ENCODE measurements around the gene SERPINA5. TPM values are rescaled to one million over a fixed set of nuclear protein-coding genes. Genes with fewer than 3 reads are reported as not detected.

SERPINA5 gene
- total and polyA plus RNA-seq, 7 experiments from 2014 or later: not detected

- intact Hi-C loops (cut with micrococcal nuclease): no loop called here
- Histone ChIP-seq H3K4me1 (ENCODE audit: control insufficient read depth in 2 of 2, insufficient read depth in 2 of 2, low read length in 2 of 2) (no peaks in the 10 kb centered on the region), H3K9me3 (ENCODE audit: control insufficient read depth in 2 of 3, low read length in 3 of 3) (no peaks in the 10 kb centered on the region), H3K27me3 (ENCODE audit: control insufficient read depth in 2 of 2, insufficient read depth in 2 of 2, low read length in 2 of 2) (peaks cover 0 to 3% of the 10 kb centered on the region in 2 donors), H3K27ac (ENCODE audit: low read depth, low read length) (no peak overlapping the region), H3K4me3 (ENCODE audit: low read length) (no peak overlapping the region), H3K36me3 (ENCODE audit: control insufficient read depth in 2 of 3, insufficient read depth in 3 of 3, low read length in 3 of 3) (no peaks in the 10 kb centered on the region)
- no peak overlapping the region for H3K27ac Mint-ChIP-seq
- ATAC-seq (no peak), DNase-seq (no peak)
- peaks cover 0 to 43% (median 13%) of the 10 kb centered on the region in 5 donors for H3K27me3 Mint-ChIP-seq
- ChIA-PET POLR2A (no interaction called here), CTCF (interaction anchor here (1.6 kb wide), 1 partner anchor 9 kb away, joined by 5 read pairs; no protein-coding TSS in a partner anchor)
- peaks cover 0 to 2% (median 0%) of the 10 kb centered on the region in 7 donors for H3K4me1 Mint-ChIP-seq
- peaks cover 0 to 15% (median 2%) of the 10 kb centered on the region in 11 donors for H3K9me3 Mint-ChIP-seq
- H3K36me3 Mint-ChIP-seq: no peaks in the 10 kb centered on the region
- H3K4me3 Mint-ChIP-seq: no peak overlapping the region
These were observed 41.0 kb upstream of the SERPINA5 start for GRCh38 chr14:94540031-94540794.

DNA sequence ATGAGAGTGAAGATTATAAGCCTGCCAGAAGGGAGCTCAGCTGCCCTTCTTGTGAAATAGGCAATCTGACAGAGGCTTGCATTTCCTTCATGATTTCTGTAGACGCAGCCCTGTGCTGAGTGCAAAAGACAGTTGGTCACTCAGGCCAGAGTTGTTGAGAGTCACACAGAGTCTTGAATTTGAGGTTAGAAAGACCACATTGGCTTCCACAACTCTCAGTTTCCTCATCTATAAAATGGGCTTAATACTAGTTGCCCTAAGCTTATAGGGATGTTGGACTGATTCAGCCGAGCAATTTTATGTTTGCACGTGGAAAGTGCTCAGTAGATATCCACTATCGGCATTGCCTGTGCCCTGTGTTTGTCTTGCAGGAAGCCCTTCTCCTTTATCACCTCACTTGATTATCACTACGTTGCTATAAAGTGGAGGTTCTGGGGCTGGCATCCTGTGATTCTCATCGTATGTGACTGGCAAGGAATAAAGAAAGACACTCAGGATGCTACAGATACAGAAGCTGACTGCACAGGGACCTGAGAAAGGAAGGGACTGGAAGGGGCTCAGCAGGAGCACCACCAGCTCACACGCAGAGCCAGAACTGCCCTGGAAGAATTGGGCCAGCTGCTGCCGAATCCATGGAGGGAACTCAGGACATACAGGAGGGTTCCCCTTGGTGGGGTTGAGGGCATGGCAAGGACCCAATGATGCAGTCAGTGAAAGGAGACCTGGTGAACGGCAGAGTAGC is 39.8 kb upstream of the SERPINA5 start:
- no peak overlapping the region for H3K27ac Mint-ChIP-seq
- intact Hi-C loops (cut with micrococcal nuclease): no loop called here
- CTCF ChIA-PET: no interaction called here

DNA sequence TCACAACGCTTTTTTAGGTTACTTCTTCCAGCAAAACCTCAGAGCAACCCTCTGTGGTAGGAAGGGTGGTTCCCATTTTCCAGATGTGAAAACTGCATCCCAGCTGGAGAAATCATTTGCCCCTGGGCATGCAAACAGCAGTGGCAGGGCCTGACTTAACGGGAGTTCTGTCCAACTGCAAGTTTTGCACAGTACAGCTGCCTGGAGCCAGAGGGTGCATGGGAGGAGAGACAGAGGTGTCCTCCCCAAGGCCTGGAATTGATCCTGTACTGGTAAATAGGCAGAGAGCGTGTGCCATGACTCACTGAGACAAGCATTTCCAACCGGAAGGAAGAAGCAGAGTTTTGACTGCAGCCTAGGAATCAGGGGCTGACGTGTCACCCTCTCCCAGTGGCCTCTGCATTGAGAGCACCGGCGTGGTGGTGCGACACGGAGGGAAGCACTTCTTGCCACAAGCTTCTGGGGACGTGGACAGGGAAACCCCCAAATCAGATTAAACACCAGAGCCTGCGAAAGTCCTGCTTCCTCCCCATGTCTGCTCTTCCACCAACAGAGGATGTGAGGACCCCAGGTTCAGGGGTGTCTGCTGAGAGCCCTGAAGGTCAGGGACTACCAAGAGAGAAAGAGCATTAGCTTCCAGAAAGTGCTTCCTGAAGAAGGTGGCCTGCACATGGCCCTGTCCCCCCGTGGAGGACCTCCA is 39.0 kb upstream of the SERPINA5 start:
- ChIA-PET POLR2A (no interaction called here), CTCF (no interaction called here)
- Mint-ChIP-seq H3K9me3 (peaks cover 0 to 27% (median 3%) of the 10 kb centered on the region in 11 donors), H3K36me3 (no peaks in the 10 kb centered on the region), H3K27me3 (peaks cover 0 to 49% (median 22%) of the 10 kb centered on the region in 5 donors), H3K27ac (no peak overlapping the region), H3K4me3 (no peak overlapping the region), H3K4me1 (peaks cover 0 to 2% (median 0%) of the 10 kb centered on the region in 7 donors)
- H3K4me1 ChIP-seq (ENCODE audit: control insufficient read depth in 2 of 2, insufficient read depth in 2 of 2, low read length in 2 of 2): no peaks in the 10 kb centered on the region
- H3K9me3 ChIP-seq (ENCODE audit: control insufficient read depth in 2 of 3, low read length in 3 of 3): no peaks in the 10 kb centered on the region
- H3K27me3 ChIP-seq (ENCODE audit: control insufficient read depth in 2 of 2, insufficient read depth in 2 of 2, low read length in 2 of 2): peaks cover 0 to 3% of the 10 kb centered on the region in 2 donors
- ATAC-seq: no peak
- no peak for DNase-seq
- H3K36me3 ChIP-seq (ENCODE audit: control insufficient read depth in 2 of 3, insufficient read depth in 3 of 3, low read length in 3 of 3): no peaks in the 10 kb centered on the region
- intact Hi-C loops (cut with micrococcal nuclease): no loop called here
- no peak overlapping the region for H3K27ac ChIP-seq (ENCODE audit: low read depth, low read length)
- no peak overlapping the region for H3K4me3 ChIP-seq (ENCODE audit: low read length)

More for the DNA sequence above, 39.8 kb upstream of the SERPINA5 start:
- Histone ChIP-seq H3K36me3 (ENCODE audit: control insufficient read depth in 2 of 3, insufficient read depth in 3 of 3, low read length in 3 of 3) (no peaks in the 10 kb centered on the region), H3K4me3 (ENCODE audit: low read length) (no peak overlapping the region), H3K4me1 (ENCODE audit: control insufficient read depth in 2 of 2, insufficient read depth in 2 of 2, low read length in 2 of 2) (no peaks in the 10 kb centered on the region), H3K9me3 (ENCODE audit: control insufficient read depth in 2 of 3, low read length in 3 of 3) (no peaks in the 10 kb centered on the region), H3K27ac (ENCODE audit: low read depth, low read length) (no peak overlapping the region), H3K27me3 (ENCODE audit: control insufficient read depth in 2 of 2, insufficient read depth in 2 of 2, low read length in 2 of 2) (peaks cover 0 to 3% of the 10 kb centered on the region in 2 donors)
- no peak for ATAC-seq
- Mint-ChIP-seq H3K4me1 (peaks cover 0 to 2% (median 0%) of the 10 kb centered on the region in 7 donors), H3K27me3 (peaks cover 0 to 52% (median 21%) of the 10 kb centered on the region in 5 donors), H3K4me3 (no peak overlapping the region), H3K9me3 (peaks cover 0 to 23% (median 3%) of the 10 kb centered on the region in 11 donors), H3K36me3 (no peaks in the 10 kb centered on the region)
- POLR2A ChIA-PET: no interaction called here
- no peak for DNase-seq

DNA sequence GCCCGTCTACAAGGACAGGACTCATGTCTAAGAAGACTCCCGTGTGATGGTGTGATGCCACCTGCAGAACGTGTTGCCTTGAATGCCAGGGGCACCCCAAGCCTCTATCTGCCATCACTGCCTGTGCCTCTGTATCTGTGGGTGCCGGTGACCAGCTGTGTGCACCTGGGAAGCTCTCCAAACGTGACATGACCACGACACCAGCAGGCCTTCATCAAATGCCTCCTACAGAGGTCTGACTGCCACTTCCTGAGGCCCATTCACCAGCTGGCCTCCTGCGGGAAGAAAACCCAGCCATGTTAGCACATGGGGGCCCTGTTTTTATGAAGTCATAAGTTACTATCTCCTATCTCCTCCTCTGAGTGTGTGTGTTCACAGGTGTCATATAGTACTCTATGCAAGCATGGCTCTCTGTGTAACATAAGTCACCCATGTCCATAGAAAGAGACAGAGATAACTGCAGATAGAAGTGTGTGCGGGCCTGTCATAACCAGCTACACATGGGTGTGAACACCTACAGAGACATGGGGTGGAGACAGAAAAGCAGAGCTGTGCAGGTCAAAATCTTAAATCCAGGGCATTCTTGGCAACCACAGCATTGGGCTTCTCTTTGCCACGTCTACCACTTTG is 38.3 kb upstream of the SERPINA5 start:
- Mint-ChIP-seq H3K36me3 (no peaks in the 10 kb centered on the region), H3K4me1 (peaks cover 0 to 2% (median 0%) of the 10 kb centered on the region in 7 donors), H3K9me3 (peaks cover 0 to 20% (median 4%) of the 10 kb centered on the region in 11 donors), H3K4me3 (no peak overlapping the region), H3K27ac (no peak overlapping the region), H3K27me3 (peaks cover 0 to 52% (median 22%) of the 10 kb centered on the region in 5 donors)
- ChIA-PET POLR2A (no interaction called here), CTCF (no interaction called here)
- intact Hi-C loops (cut with micrococcal nuclease): no loop called here
- ATAC-seq: no peak
- H3K27me3 ChIP-seq (ENCODE audit: control insufficient read depth in 2 of 2, insufficient read depth in 2 of 2, low read length in 2 of 2): peaks cover 0 to 3% of the 10 kb centered on the region in 2 donors
- H3K27ac ChIP-seq (ENCODE audit: low read depth, low read length): no peak overlapping the region
- DNase-seq: no peak
- H3K36me3 ChIP-seq (ENCODE audit: control insufficient read depth in 2 of 3, insufficient read depth in 3 of 3, low read length in 3 of 3): no peaks in the 10 kb centered on the region
- H3K4me3 ChIP-seq (ENCODE audit: low read length): no peak overlapping the region
- no peaks in the 10 kb centered on the region for H3K9me3 ChIP-seq (ENCODE audit: control insufficient read depth in 2 of 3, low read length in 3 of 3)
- H3K4me1 ChIP-seq (ENCODE audit: control insufficient read depth in 2 of 2, insufficient read depth in 2 of 2, low read length in 2 of 2): no peaks in the 10 kb centered on the region

GRCh38 chr14:94543449-94544124 is 37.6 kb upstream of the SERPINA5 start:
- DNase-seq: no peak
- Mint-ChIP-seq H3K9me3 (peaks cover 0 to 14% (median 2%) of the 10 kb centered on the region in 11 donors), H3K27ac (no peak overlapping the region), H3K4me1 (peaks cover 0 to 2% (median 0%) of the 10 kb centered on the region in 7 donors), H3K36me3 (no peaks in the 10 kb centered on the region), H3K4me3 (no peak overlapping the region), H3K27me3 (peaks cover 0 to 46% (median 17%) of the 10 kb centered on the region in 5 donors)
- no peaks in the 10 kb centered on the region for H3K9me3 ChIP-seq (ENCODE audit: control insufficient read depth in 2 of 3, low read length in 3 of 3)
- CTCF ChIA-PET: no interaction called here
- intact Hi-C loops (cut with micrococcal nuclease): no loop called here
- no peaks in the 10 kb centered on the region for H3K4me1 ChIP-seq (ENCODE audit: control insufficient read depth in 2 of 2, insufficient read depth in 2 of 2, low read length in 2 of 2)
- H3K36me3 ChIP-seq (ENCODE audit: control insufficient read depth in 2 of 3, insufficient read depth in 3 of 3, low read length in 3 of 3): no peaks in the 10 kb centered on the region
- no peak overlapping the region for H3K27ac ChIP-seq (ENCODE audit: low read depth, low read length)
- H3K27me3 ChIP-seq (ENCODE audit: control insufficient read depth in 2 of 2, insufficient read depth in 2 of 2, low read length in 2 of 2): peaks cover 0 to 3% of the 10 kb centered on the region in 2 donors
- POLR2A ChIA-PET: interaction anchor here (0.6 kb wide), 1 partner anchor 726 kb away, joined by 3 read pairs; no protein-coding TSS in a partner anchor
- H3K4me3 ChIP-seq (ENCODE audit: low read length): no peak overlapping the region
- no peak for ATAC-seq

DNA sequence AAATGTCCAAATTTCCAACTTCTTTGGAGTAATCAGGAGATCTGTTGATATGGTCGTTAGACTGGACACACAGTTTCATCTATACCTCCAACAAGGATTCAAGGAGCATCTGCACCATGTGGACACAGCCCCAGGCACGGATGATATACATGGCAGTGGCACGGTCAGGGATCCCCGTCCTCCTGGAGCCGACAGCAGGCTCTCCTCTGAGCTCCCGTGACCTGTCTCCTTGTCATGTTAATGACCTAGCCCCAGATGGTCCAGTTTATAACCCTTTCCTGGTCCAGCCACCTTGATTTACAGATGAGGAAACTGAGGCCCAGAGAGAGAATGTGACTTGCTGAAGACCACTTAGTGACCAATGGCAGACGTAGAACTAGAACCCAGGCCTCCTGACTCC is 36.5 kb upstream of the SERPINA5 start:
- H3K27me3 Mint-ChIP-seq: peaks cover 0 to 51% (median 14%) of the 10 kb centered on the region in 5 donors
- DNase-seq (no peak), ATAC-seq (no peak)
- ChIA-PET CTCF (interaction anchor here (0.8 kb wide), 1 partner anchor 206 kb away, joined by 3 read pairs; no protein-coding TSS in a partner anchor), POLR2A (no interaction called here)
- peaks cover 0 to under 1% (median 0%) of the 10 kb centered on the region in 7 donors for H3K4me1 Mint-ChIP-seq
- no peak overlapping the region for H3K4me3 ChIP-seq (ENCODE audit: low read length)
- H3K36me3 ChIP-seq (ENCODE audit: control insufficient read depth in 2 of 3, insufficient read depth in 3 of 3, low read length in 3 of 3): no peaks in the 10 kb centered on the region
- H3K9me3 ChIP-seq (ENCODE audit: control insufficient read depth in 2 of 3, low read length in 3 of 3): no peaks in the 10 kb centered on the region
- no peak overlapping the region for H3K27ac ChIP-seq (ENCODE audit: low read depth, low read length)
- H3K27ac Mint-ChIP-seq: no peak overlapping the region
- H3K9me3 Mint-ChIP-seq: peaks cover 0 to 13% (median 0%) of the 10 kb centered on the region in 11 donors
- no peaks in the 10 kb centered on the region for H3K4me1 ChIP-seq (ENCODE audit: control insufficient read depth in 2 of 2, insufficient read depth in 2 of 2, low read length in 2 of 2)
- no peak overlapping the region for H3K4me3 Mint-ChIP-seq
- no peaks in the 10 kb centered on the region for H3K36me3 Mint-ChIP-seq
- intact Hi-C loops (cut with micrococcal nuclease): loop anchor here in 1 of 2 donors (5.0 kb wide), 1 partner anchor 412 kb away; no protein-coding TSS in a partner anchor
- peaks cover 0 to 3% of the 10 kb centered on the region in 2 donors for H3K27me3 ChIP-seq (ENCODE audit: control insufficient read depth in 2 of 2, insufficient read depth in 2 of 2, low read length in 2 of 2)
